MM.1S (cell line): Measurements from ENCODE around the gene GNB1.

ENCODE experiments used
- DNase-seq: peaks from one replicate; pipeline ENCODE4 v3.0.0-alpha.2; 2015
- H2AFZ ChIP-seq: fragments of 300-600 bp; sonication (generic); 2 replicates; pipeline ENCODE4 v1.6.0; 2016; ENCODE audit warnings: antibody characterized with exemption, low read length
- H3F3A ChIP-seq: fragments of 300-600 bp; sonication (generic); 2 replicates; pipeline ENCODE4 v1.6.1; 2016; ENCODE audit warnings: mild to moderate bottlenecking, antibody characterized with exemption, low read length, moderate library complexity, mixed read lengths; ENCODE audit not compliant: insufficient read depth
- H3K27ac ChIP-seq: fragments of 300-600 bp; sonication (generic); 2 replicates; pipeline ENCODE4 v1.5.1; 2016; ENCODE audit warnings: mild to moderate bottlenecking, low read length
- H3K27me3 ChIP-seq: fragments of 300-600 bp; sonication (generic); replicated peaks from 2 replicates; pipeline ENCODE4 v1.6.0; 2016; ENCODE audit warnings: low read length; ENCODE audit not compliant: insufficient read depth
- H3K36me3 ChIP-seq: fragments of 300-600 bp; sonication (generic); replicated peaks from 2 replicates; pipeline ENCODE4 v1.6.1; 2016; ENCODE audit warnings: mild to moderate bottlenecking, low read length, mixed read lengths; ENCODE audit not compliant: insufficient read depth
- H3K4me1 ChIP-seq: fragments of 300-600 bp; sonication (generic); 2 replicates; pipeline ENCODE4 v1.6.1; 2016; ENCODE audit warnings: low read length, mixed read lengths
- H3K4me2 ChIP-seq: fragments of 300-600 bp; sonication (generic); 2 replicates; pipeline ENCODE4 v1.6.0; 2016; ENCODE audit warnings: low read depth, low read length
- H3K4me3 ChIP-seq: fragments of 300-600 bp; sonication (generic); 2 replicates; pipeline ENCODE4 v1.5.1; 2016; ENCODE audit warnings: low read length, mixed read lengths
- H3K79me2 ChIP-seq: fragments of 300-600 bp; sonication (generic); 2 replicates; pipeline ENCODE4 v1.6.1; 2016; ENCODE audit warnings: mixed run types, low read length, mixed read lengths
- H3K9ac ChIP-seq: fragments of 300-600 bp; sonication (generic); 2 replicates; pipeline ENCODE4 v1.6.1; 2016; ENCODE audit warnings: low read length, mixed read lengths
- H3K9me2 ChIP-seq: fragments of 300-600 bp; sonication (generic); replicated peaks from 2 replicates; pipeline ENCODE4 v1.6.1; 2016; ENCODE audit warnings: mild to moderate bottlenecking, low read length, mixed read lengths; ENCODE audit not compliant: insufficient read depth
- H3K9me3 ChIP-seq: fragments of 300-600 bp; sonication (generic); replicated peaks from 2 replicates; pipeline ENCODE4 v1.6.1; 2016; ENCODE audit warnings: mild to moderate bottlenecking, low read length, mixed read lengths; ENCODE audit not compliant: insufficient read depth
- H4K20me1 ChIP-seq: fragments of 300-600 bp; sonication (generic); 2 replicates; pipeline ENCODE4 v1.6.1; 2016; ENCODE audit warnings: mild to moderate bottlenecking, low read length, moderate library complexity, mixed read lengths; ENCODE audit not compliant: insufficient read depth
- EZH2 ChIP-seq: fragments of 300-600 bp; sonication (generic); optimal IDR thresholded peaks from 2 replicates; pipeline ENCODE3; 2017; ENCODE audit warnings: low read depth, mild to moderate bottlenecking, antibody characterized with exemption, low read length, mixed read lengths
- EZH2phosphoT487 ChIP-seq: fragments of 300-600 bp; sonication (generic); IDR thresholded peaks from 2 replicates; pipeline ENCODE4 v1.6.1; 2018; ENCODE audit warnings: antibody characterized with exemption, low read length
- TF ChIP-seq, protein P1 (sequence below): fragments of 300-600 bp; sonication (generic); IDR thresholded peaks from 2 replicates; pipeline ENCODE4 v1.5.1; 2016; ENCODE audit warnings: antibody characterized with exemption, low read length, mixed read lengths

Gene GNB1

DNA sequence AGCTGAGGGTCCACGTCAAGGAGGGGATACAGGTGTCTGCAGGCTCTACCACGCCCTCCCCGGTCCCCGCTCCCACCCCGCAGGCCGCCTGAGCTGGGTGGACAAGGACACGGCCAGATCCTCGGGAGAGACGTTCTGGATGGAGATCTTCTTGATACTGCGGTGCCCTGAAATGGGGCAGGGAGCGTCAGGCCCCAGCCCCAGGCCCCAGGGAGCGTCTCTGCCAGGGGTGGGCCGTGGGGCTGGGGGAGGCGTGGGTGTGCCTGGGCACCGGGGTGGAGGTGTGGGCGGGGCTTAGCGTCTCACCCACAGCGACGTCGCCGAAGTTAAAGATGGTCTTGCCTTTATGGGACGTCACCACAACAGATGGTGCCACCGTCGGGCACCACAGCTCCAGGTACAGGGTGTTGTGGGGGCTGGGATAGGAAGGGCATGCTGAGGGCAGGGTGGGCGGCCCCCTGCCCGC lies 35.5 kb upstream of the GNB1 start:
- no peak overlapping the region for H3K4me3 ChIP-seq
- no peaks in the 10 kb centered on the region for H3K9me2 ChIP-seq
- no peak overlapping the region for H2AFZ ChIP-seq
- H3K9ac ChIP-seq, result no peak overlapping the region
- H3F3A ChIP-seq, result no peaks in the 10 kb centered on the region
- H3K36me3 ChIP-seq, result no peaks in the 10 kb centered on the region
- no peak overlapping the region for H3K4me2 ChIP-seq
- H3K4me1 ChIP-seq, result no peaks in the 10 kb centered on the region
- H3K27ac ChIP-seq, result no peak overlapping the region
- DNase-seq, result no peak
- no peaks in the 10 kb centered on the region for H3K79me2 ChIP-seq
- H3K27me3 ChIP-seq, result peaks cover 82% of the 10 kb centered on the region
- H3K9me3 ChIP-seq, result no peaks in the 10 kb centered on the region
- H4K20me1 ChIP-seq, result no peaks in the 10 kb centered on the region
- TF ChIP-seq, protein P1, sequence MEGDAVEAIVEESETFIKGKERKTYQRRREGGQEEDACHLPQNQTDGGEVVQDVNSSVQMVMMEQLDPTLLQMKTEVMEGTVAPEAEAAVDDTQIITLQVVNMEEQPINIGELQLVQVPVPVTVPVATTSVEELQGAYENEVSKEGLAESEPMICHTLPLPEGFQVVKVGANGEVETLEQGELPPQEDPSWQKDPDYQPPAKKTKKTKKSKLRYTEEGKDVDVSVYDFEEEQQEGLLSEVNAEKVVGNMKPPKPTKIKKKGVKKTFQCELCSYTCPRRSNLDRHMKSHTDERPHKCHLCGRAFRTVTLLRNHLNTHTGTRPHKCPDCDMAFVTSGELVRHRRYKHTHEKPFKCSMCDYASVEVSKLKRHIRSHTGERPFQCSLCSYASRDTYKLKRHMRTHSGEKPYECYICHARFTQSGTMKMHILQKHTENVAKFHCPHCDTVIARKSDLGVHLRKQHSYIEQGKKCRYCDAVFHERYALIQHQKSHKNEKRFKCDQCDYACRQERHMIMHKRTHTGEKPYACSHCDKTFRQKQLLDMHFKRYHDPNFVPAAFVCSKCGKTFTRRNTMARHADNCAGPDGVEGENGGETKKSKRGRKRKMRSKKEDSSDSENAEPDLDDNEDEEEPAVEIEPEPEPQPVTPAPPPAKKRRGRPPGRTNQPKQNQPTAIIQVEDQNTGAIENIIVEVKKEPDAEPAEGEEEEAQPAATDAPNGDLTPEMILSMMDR, result no peak
- TF ChIP-seq EZH2, result no peak
- no peak for TF ChIP-seq EZH2phosphoT487

GRCh38 chr1:1925437-1926345 lies 34.8 kb upstream of the GNB1 start:
- no peaks in the 10 kb centered on the region for H3K9me3 ChIP-seq
- H3F3A ChIP-seq, result no peaks in the 10 kb centered on the region
- no peaks in the 10 kb centered on the region for H3K79me2 ChIP-seq
- H3K4me1 ChIP-seq, result no peaks in the 10 kb centered on the region
- no peak overlapping the region for H3K4me3 ChIP-seq
- no peaks in the 10 kb centered on the region for H3K9me2 ChIP-seq
- TF ChIP-seq EZH2phosphoT487 (no peak), EZH2 (no peak)
- TF ChIP-seq, protein P1, result no peak
- peaks cover 79% of the 10 kb centered on the region for H3K27me3 ChIP-seq
- H2AFZ ChIP-seq, result no peak overlapping the region
- DNase-seq, result no peak
- no peak overlapping the region for H3K4me2 ChIP-seq
- no peaks in the 10 kb centered on the region for H3K36me3 ChIP-seq
- no peak overlapping the region for H3K9ac ChIP-seq
- no peak overlapping the region for H3K27ac ChIP-seq
- no peaks in the 10 kb centered on the region for H4K20me1 ChIP-seq

DNA sequence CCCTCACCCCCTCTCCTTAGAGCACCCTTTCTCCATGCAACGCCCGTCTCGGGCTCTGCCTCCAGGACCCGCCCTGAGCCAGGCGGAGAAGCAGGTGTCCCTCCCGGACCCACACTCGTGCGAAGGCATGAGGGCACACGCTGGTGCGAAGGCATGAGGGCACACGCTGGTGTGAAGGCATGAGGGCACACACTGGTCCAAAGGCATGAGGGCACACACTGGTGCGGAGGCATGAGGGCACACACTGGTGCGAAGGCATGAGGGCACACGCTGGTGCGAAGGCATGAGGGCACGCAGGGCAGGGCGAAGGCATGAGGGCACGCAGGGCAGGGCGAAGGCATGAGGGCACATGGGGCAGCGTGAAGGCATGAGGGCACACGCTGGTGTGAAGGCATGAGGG lies 34.0 kb upstream of the GNB1 start:
- H3K9ac ChIP-seq, result no peak overlapping the region

More for the DNA sequence above, 34.0 kb upstream of the GNB1 start:
- no peaks in the 10 kb centered on the region for H3F3A ChIP-seq
- H3K79me2 ChIP-seq, result no peaks in the 10 kb centered on the region
- H3K36me3 ChIP-seq, result no peaks in the 10 kb centered on the region
- no peak for DNase-seq
- H3K27me3 ChIP-seq, result peaks cover 73% of the 10 kb centered on the region
- H3K9me2 ChIP-seq, result no peaks in the 10 kb centered on the region
- no peak overlapping the region for H3K4me2 ChIP-seq
- H2AFZ ChIP-seq, result no peak overlapping the region
- TF ChIP-seq EZH2, result no peak
- TF ChIP-seq, protein P1, result no peak
- no peak for TF ChIP-seq EZH2phosphoT487
- no peak overlapping the region for H3K4me3 ChIP-seq
- H3K4me1 ChIP-seq, result peaks cover under 1% of the 10 kb centered on the region; the same call in 1 of the 2 replicates
- H3K9me3 ChIP-seq, result no peaks in the 10 kb centered on the region
- no peak overlapping the region for H3K27ac ChIP-seq
- no peaks in the 10 kb centered on the region for H4K20me1 ChIP-seq
